Effector memory CD4-positive, alpha-beta T cell (primary cell): ENCODE data around the gene MAP3K4.

Experiments used
- DNase-seq, 3 donors: peaks; one replicate each; pipeline ENCODE4 v3.0.0-alpha.2; 2020
- H3K27ac ChIP-seq: 2 replicates; pipeline ENCODE4 v1.7.0; 2013; ENCODE audit warnings: mild to moderate bottlenecking, low read length, moderate library complexity; ENCODE audit not compliant: insufficient read depth, poor library complexity, severe bottlenecking
- H3K27me3 ChIP-seq: replicated peaks from 2 replicates; pipeline ENCODE4 v1.7.0; 2013; ENCODE audit warnings: mild to moderate bottlenecking, low read length; ENCODE audit not compliant: insufficient read depth, control insufficient read depth, poor library complexity, severe bottlenecking
- H3K36me3 ChIP-seq: 2 replicates; pipeline ENCODE4 v1.7.0; 2013; ENCODE audit warnings: mild to moderate bottlenecking, low read length, moderate library complexity; ENCODE audit not compliant: control insufficient read depth, insufficient read depth
- H3K4me1 ChIP-seq: 2 replicates; pipeline ENCODE4 v1.7.0; 2013; ENCODE audit warnings: low read length, mild to moderate bottlenecking; ENCODE audit not compliant: control insufficient read depth, insufficient read depth, poor library complexity, severe bottlenecking
- H3K4me3 ChIP-seq: 2 replicates; pipeline ENCODE4 v1.7.0; 2013; ENCODE audit warnings: low read length, low read depth, mild to moderate bottlenecking; ENCODE audit not compliant: insufficient read depth, poor library complexity, severe bottlenecking
- H3K9me3 ChIP-seq: 2 replicates; pipeline ENCODE4 v1.7.0; 2013; ENCODE audit warnings: mild to moderate bottlenecking, low read length, moderate library complexity; ENCODE audit not compliant: control insufficient read depth

The MAP3K4 gene

GRCh38 chr6:161138543-161139303 lies 147.2 kb downstream of the MAP3K4 start:
- Histone ChIP-seq H3K36me3 (no peaks in the 10 kb centered on the region), H3K4me3 (no peak overlapping the region), H3K27ac (no peak overlapping the region), H3K4me1 (no peaks in the 10 kb centered on the region), H3K27me3 (no peaks in the 10 kb centered on the region), H3K9me3 (no peaks in the 10 kb centered on the region)
- no peak for DNase-seq

GRCh38 chr6:161139304-161139765 lies 147.8 kb downstream of the MAP3K4 start:
- Histone ChIP-seq H3K27me3 (no peaks in the 10 kb centered on the region), H3K27ac (no peak overlapping the region), H3K9me3 (no peaks in the 10 kb centered on the region), H3K36me3 (no peaks in the 10 kb centered on the region), H3K4me1 (no peaks in the 10 kb centered on the region), H3K4me3 (no peak overlapping the region)
- no peak for DNase-seq

GRCh38 chr6:161139766-161140553 lies 148.4 kb downstream of the MAP3K4 start:
- Histone ChIP-seq H3K9me3 (no peaks in the 10 kb centered on the region), H3K4me1 (no peaks in the 10 kb centered on the region), H3K36me3 (no peaks in the 10 kb centered on the region), H3K27me3 (no peaks in the 10 kb centered on the region), H3K27ac (no peak overlapping the region), H3K4me3 (no peak overlapping the region)
- peak in 1 of 3 donors; percentile 20 for DNase-seq

- no peaks in the 10 kb centered on the region for H3K27me3 ChIP-seq
- no peaks in the 10 kb centered on the region for H3K4me1 ChIP-seq
- DNase-seq = no peak
- H3K27ac ChIP-seq = no peak overlapping the region
- no peak overlapping the region for H3K4me3 ChIP-seq
- H3K9me3 ChIP-seq = no peaks in the 10 kb centered on the region
- no peaks in the 10 kb centered on the region for H3K36me3 ChIP-seq
Measured at GRCh38 chr6:161140554-161140875, 148.9 kb downstream of the MAP3K4 start.

GRCh38 chr6:161141173-161141572 lies 149.6 kb downstream of the MAP3K4 start:
- Histone ChIP-seq H3K36me3 (no peaks in the 10 kb centered on the region), H3K9me3 (no peaks in the 10 kb centered on the region)

GRCh38 chr6:161142957-161143296 lies 151.4 kb downstream of the MAP3K4 start:
- Histone ChIP-seq H3K27ac (no peak overlapping the region), H3K27me3 (no peaks in the 10 kb centered on the region), H3K4me3 (no peak overlapping the region), H3K4me1 (no peaks in the 10 kb centered on the region), H3K36me3 (no peaks in the 10 kb centered on the region), H3K9me3 (no peaks in the 10 kb centered on the region)
- no peak for DNase-seq

More at GRCh38 chr6:161141173-161141572, 149.6 kb downstream of the MAP3K4 start:
- DNase-seq = no peak
- Histone ChIP-seq H3K4me3 (no peak overlapping the region), H3K27ac (no peak overlapping the region), H3K27me3 (no peaks in the 10 kb centered on the region), H3K4me1 (no peaks in the 10 kb centered on the region)

- DNase-seq = no peak
- Histone ChIP-seq H3K27ac (no peak overlapping the region), H3K9me3 (no peaks in the 10 kb centered on the region), H3K27me3 (no peaks in the 10 kb centered on the region), H3K36me3 (no peaks in the 10 kb centered on the region), H3K4me3 (no peak overlapping the region), H3K4me1 (no peaks in the 10 kb centered on the region)
Measured at GRCh38 chr6:161143663-161144430, 152.3 kb downstream of the MAP3K4 start.

GRCh38 chr6:161150136-161150535 lies 158.6 kb downstream of the MAP3K4 start:
- Histone ChIP-seq H3K4me1 (no peaks in the 10 kb centered on the region), H3K27me3 (no peaks in the 10 kb centered on the region), H3K4me3 (no peak overlapping the region), H3K36me3 (peaks cover 10% of the 10 kb centered on the region), H3K27ac (no peak overlapping the region), H3K9me3 (no peaks in the 10 kb centered on the region)
- DNase-seq = no peak

- H3K27me3 ChIP-seq = no peaks in the 10 kb centered on the region
- H3K4me1 ChIP-seq = no peaks in the 10 kb centered on the region
Measured at GRCh38 chr6:161150566-161150965, 159.0 kb downstream of the MAP3K4 start.

More at GRCh38 chr6:161150566-161150965, 159.0 kb downstream of the MAP3K4 start:
- no peak overlapping the region for H3K27ac ChIP-seq
- no peak overlapping the region for H3K4me3 ChIP-seq
- no peak for DNase-seq
- peaks cover 10% of the 10 kb centered on the region for H3K36me3 ChIP-seq
- H3K9me3 ChIP-seq = no peaks in the 10 kb centered on the region
